ENCODE results near the gene ZCCHC17.
"Not testable (repeated sequence)": the region's sequence is repeated elsewhere in the genome, so short reads cannot be mapped to it uniquely, and the experiment has no call there.

The ZCCHC17 gene

DNA sequence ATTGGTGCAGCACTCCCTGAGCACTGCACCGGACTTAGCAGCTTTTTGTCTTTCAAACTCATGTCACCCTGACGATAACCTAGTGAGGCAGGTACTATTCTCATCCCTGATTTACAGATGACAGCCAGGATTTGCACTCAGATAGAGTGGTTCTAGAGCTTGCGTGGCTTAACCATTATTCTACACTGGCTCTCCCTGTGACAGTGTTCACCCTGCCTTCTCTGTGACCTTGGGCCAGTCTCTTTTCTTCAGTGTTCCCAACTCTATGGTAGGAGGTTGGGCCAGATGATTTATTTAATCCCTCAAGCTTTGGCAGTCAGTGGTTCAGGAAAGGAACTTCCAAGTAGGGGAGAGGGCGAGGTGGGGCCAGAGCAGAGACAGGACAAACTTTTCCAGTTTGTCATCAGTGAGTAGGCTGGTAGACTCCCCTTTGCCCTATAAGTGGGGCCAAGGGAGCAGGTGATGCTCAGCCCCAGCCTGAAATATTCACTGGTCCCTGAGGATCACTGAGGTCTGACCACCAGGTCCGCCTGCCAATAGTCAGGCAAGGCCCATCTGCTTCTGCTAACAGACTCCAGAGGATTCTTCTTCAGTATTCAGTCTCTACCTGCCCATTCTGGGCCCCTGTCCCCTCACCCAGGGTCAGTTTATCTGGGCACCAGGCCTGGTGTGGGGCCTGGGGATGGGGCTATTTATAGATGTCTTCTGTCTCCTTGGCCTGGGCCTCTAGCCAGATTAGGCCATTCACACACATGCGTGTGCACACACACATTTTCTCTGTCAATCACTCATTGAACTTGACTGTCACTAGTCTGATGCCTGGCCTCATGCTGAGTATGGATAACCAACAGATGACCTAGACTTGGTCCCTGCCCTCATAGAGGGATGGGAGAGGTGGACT is 84.8 kb downstream of the ZCCHC17 start:
- TF ChIP-seq, protein P1, sequence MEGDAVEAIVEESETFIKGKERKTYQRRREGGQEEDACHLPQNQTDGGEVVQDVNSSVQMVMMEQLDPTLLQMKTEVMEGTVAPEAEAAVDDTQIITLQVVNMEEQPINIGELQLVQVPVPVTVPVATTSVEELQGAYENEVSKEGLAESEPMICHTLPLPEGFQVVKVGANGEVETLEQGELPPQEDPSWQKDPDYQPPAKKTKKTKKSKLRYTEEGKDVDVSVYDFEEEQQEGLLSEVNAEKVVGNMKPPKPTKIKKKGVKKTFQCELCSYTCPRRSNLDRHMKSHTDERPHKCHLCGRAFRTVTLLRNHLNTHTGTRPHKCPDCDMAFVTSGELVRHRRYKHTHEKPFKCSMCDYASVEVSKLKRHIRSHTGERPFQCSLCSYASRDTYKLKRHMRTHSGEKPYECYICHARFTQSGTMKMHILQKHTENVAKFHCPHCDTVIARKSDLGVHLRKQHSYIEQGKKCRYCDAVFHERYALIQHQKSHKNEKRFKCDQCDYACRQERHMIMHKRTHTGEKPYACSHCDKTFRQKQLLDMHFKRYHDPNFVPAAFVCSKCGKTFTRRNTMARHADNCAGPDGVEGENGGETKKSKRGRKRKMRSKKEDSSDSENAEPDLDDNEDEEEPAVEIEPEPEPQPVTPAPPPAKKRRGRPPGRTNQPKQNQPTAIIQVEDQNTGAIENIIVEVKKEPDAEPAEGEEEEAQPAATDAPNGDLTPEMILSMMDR (IDR thresholded peaks at IDR 0.05; ENCODE audit: low read length, missing control alignments), result no peak
- DNase-seq (ENCODE audit: low read depth), result no peak

DNA sequence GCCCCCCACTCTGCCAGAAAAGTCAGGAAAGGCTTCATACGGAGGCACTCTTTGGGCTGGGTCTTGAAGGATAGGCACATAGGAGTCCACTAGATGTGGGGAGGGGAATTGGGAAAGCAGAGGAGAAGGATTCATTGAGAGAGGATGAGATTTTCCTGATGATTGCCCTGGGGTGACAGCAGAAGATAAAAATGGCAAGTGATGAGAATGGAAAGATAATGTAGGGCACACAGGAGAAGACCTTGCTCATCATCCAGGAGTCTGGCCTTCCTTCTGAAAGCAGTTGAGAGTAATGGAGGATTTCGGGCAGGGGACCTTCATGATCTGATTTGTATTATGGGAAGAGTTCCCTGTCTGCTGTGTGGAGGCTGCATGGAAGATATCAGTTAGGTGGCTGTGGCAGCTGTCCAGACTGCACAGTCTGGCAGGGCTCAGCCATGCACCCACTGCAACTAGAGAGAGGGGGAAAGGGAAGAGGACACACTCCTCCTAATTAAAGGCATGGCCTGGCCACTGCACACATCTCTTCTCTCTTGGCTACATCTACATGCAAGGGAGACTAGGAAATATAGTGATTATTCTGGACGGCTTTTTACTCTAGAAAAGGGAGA is 85.7 kb downstream of the ZCCHC17 start:
- TF ChIP-seq, protein P1 (IDR thresholded peaks at IDR 0.05; ENCODE audit: low read length, missing control alignments), result no peak
- no peak overlapping the region for H3K4me3 ChIP-seq (replicated peaks; ENCODE audit: low read depth, low read length)

More for the DNA sequence above, 84.8 kb downstream of the ZCCHC17 start:
- no peak overlapping the region for H3K4me3 ChIP-seq (replicated peaks; ENCODE audit: low read depth, low read length)

DNA sequence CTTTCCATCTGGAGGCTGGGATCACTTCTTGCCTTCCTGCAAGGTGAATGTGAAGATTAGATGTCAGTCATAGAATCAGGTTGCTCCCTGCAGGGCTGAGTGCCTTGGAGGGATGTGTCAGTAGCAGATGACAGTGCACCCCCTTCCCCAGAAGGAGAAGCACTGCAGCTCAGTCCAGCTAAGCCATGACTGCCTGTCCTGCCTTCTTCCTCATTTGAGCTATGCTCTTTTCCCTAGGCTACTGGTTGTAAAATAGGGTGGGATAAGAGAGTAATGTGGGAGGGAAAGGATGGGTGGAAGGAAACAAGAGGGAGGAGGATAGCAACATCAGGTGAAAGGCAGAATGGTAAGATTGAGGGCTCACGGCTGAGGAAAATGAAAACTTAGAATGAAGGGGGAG is 87.1 kb downstream of the ZCCHC17 start:
- DNase-seq (ENCODE audit: low read depth), result no peak
- H3K4me3 ChIP-seq (replicated peaks; ENCODE audit: low read depth, low read length), result no peak overlapping the region
- TF ChIP-seq, protein P1 (IDR thresholded peaks at IDR 0.05; ENCODE audit: low read length, missing control alignments), result no peak

More for the DNA sequence above, 85.7 kb downstream of the ZCCHC17 start:
- no peak for DNase-seq (ENCODE audit: low read depth)

DNA sequence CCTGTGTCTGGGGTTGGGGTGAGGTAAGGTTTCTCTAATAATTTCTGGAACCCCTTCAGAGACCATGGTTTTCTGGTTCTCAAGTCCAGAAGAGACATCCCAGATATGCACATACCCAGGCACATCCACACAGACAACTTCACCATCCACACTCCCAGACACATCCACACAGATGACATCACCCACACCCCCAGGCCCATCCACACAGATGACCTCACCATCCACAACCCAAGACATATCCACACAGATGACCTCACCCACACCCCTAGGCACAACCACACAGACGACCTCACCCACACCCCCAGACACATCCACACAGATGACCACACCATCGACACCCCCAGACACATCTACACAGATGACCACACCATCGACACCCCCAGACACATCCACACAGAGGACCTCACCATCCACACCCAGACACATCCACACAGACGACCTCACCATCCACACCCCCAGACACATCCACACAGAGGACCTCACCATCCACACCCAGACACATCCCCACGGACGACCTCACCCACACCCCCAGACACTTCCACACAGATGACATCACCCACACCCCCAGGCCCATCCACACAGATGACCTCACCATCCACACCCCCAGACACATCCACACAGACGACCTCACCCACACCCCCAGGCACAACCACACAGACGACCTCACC is 89.9 kb downstream of the ZCCHC17 start:
- H3K4me3 ChIP-seq (replicated peaks; ENCODE audit: low read depth, low read length); DNase-seq (ENCODE audit: low read depth): not testable (repeated sequence)

DNA sequence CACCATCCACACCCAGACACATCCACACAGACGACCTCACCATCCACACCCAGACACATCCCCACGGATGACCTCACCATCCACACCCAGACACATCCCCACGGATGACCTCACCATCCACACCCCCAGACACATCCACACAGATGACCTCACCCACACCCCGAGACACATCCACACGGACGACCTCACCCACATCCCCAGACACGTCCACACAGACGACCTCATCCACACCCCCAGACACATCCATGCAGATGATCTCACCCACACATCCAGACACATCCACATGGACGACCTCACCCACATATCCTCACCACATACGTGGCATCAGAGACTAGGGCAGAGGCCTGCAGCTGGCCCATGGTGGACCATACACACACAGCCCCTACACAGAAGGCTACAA is 90.8 kb downstream of the ZCCHC17 start:
- H3K4me3 ChIP-seq (replicated peaks; ENCODE audit: low read depth, low read length), result no peak overlapping the region
- TF ChIP-seq, protein P1 (IDR thresholded peaks at IDR 0.05; ENCODE audit: low read length, missing control alignments), result no peak
- no peak for DNase-seq (ENCODE audit: low read depth)

DNA sequence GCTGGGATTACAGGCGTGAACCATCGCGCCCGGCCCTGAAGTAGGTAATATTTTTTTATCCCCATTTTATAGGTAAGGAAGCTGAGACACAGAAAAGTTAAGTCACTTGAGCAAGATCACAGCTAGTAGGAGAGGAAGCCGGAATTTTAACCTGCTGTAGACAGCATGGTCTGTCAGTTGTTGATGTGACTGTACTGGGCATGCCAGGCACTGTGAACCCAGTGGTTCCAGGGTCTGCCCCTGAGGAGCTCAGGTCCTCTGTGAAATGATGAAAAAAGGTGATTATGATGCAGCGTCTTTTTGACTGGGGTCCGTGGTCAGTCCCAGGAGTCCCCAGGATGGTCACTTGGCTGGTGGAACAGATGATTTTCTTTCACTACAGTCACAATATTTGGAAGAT is 92.8 kb downstream of the ZCCHC17 start:
- H3K4me3 ChIP-seq (replicated peaks; ENCODE audit: low read depth, low read length), result no peak overlapping the region
- TF ChIP-seq, protein P1 (IDR thresholded peaks at IDR 0.05; ENCODE audit: low read length, missing control alignments), result no peak
- no peak for DNase-seq (ENCODE audit: low read depth)

DNA sequence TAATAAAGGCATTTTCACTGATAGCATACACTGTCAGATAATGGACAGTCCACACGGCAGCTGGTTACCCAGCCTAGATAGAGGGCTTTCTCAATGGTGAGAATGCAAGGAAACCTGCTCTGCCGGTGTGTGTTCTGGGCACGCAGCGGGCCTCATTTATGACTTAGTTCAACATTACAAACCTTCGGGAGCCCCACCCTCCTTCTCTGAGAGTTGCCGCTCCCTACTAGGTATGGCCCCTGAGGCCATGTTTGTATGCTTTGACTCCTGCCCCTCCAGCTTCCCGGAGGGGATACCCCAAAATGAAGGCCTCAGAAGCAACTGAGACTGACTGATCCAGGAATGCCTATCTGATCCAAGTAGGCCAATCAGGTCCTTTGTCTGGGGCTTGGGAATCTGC is 93.2 kb downstream of the ZCCHC17 start:
- TF ChIP-seq, protein P1 (IDR thresholded peaks at IDR 0.05; ENCODE audit: low read length, missing control alignments), result no peak
- no peak for DNase-seq (ENCODE audit: low read depth)
- H3K4me3 ChIP-seq (replicated peaks; ENCODE audit: low read depth, low read length), result no peak overlapping the region

Data from fibroblast of pulmonary artery (primary cell).